Ishikawa (cell line): ENCODE results near the gene TMEM131.

Source experiments
- CEBPB ChIP-seq: IDR thresholded peaks from 2 replicates; pipeline ENCODE4 v1.6.1; 2012
- CREB1 ChIP-seq: IDR thresholded peaks from 2 replicates; pipeline ENCODE4 v1.6.1; 2012; ENCODE audit warnings: low read depth
- EGR1 ChIP-seq: IDR thresholded peaks from 2 replicates; pipeline ENCODE4 v1.6.1; 2012
- EP300 ChIP-seq: IDR thresholded peaks from 2 replicates; pipeline ENCODE4 v1.6.1; 2012; ENCODE audit warnings: borderline replicate concordance
- FOXM1 ChIP-seq: IDR thresholded peaks from 2 replicates; pipeline ENCODE4 v1.6.1; 2012; ENCODE audit warnings: low read depth, borderline replicate concordance
- MAX ChIP-seq: IDR thresholded peaks from 2 replicates; pipeline ENCODE4 v1.6.1; 2012
- NFIC ChIP-seq: IDR thresholded peaks from 2 replicates; pipeline ENCODE4 v1.6.1; 2012
- RAD21 ChIP-seq: IDR thresholded peaks from 2 replicates; pipeline ENCODE4 v1.6.1; 2012; ENCODE audit warnings: low read depth
- REST ChIP-seq: IDR thresholded peaks from 2 replicates; pipeline ENCODE4 v1.6.1; 2012; ENCODE audit warnings: low read depth, mild to moderate bottlenecking
- TAF1 ChIP-seq: IDR thresholded peaks from 2 replicates; pipeline ENCODE4 v1.6.1; 2012; ENCODE audit warnings: low read depth, mild to moderate bottlenecking
- TCF12 ChIP-seq: IDR thresholded peaks from 2 replicates; pipeline ENCODE4 v1.6.1; 2012; ENCODE audit warnings: low read depth
- TEAD4 ChIP-seq: IDR thresholded peaks from 2 replicates; pipeline ENCODE4 v1.6.1; 2012
- USF1 ChIP-seq: IDR thresholded peaks from 2 replicates; pipeline ENCODE4 v1.6.1; 2012
- YY1 ChIP-seq: IDR thresholded peaks from 2 replicates; pipeline ENCODE4 v1.6.1; 2012; ENCODE audit warnings: low read depth
- ZBTB7A ChIP-seq: IDR thresholded peaks from 2 replicates; pipeline ENCODE4 v1.6.1; 2012; ENCODE audit warnings: low read depth

TMEM131 gene

GRCh38 chr2:97834610-97835009 lies 161.1 kb downstream of the TMEM131 start:
- TF ChIP-seq MAX (no peak), USF1 (no peak), TCF12 (no peak), NFIC (no peak), TEAD4 (no peak), FOXM1 (no peak), EGR1 (no peak), CEBPB (no peak), ZBTB7A (no peak), TAF1 (no peak), CREB1 (no peak), EP300 (no peak), RAD21 (no peak), REST (no peak)

GRCh38 chr2:97831121-97831520 lies 164.6 kb downstream of the TMEM131 start:
- TF ChIP-seq RAD21 (no peak), TEAD4 (no peak), USF1 (no peak), MAX (no peak)

- TF ChIP-seq FOXM1 (no peak), ZBTB7A (no peak), RAD21 (no peak), TAF1 (no peak), TCF12 (no peak)
Measured at GRCh38 chr2:97819754-97820153, 176.0 kb downstream of the TMEM131 start.

- TF ChIP-seq EGR1 (no peak), TEAD4 (no peak), CEBPB (no peak), EP300 (no peak), REST (no peak), TCF12 (no peak), ZBTB7A (no peak), USF1 (no peak), RAD21 (no peak), FOXM1 (no peak), YY1 (no peak)
Measured at GRCh38 chr2:97816411-97816810, 179.3 kb downstream of the TMEM131 start.

DNA sequence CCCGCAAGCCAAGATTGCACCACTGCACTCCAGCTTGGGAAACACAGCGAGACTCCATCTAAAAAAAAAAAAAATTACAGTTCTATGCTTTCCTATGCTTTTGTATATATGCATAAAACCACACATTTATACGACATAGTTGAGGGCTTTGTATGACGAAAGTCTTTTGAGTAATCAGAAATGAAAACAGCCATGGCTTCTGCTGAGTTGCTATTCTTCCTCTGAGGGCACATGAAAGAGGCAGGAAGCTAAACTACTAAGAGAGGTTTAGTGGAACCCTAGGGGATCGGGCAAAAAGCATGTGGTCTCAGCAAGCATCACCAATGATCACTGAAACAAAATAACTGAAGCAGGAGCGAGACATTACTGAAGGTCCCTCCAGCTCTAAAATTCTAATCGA lies 182.8 kb downstream of the TMEM131 start:
- TF ChIP-seq YY1, result no peak
- no peak for TF ChIP-seq FOXM1
- TF ChIP-seq EGR1, result no peak
- no peak for TF ChIP-seq NFIC
- TF ChIP-seq EP300, result no peak
- TF ChIP-seq CEBPB, result no peak
- TF ChIP-seq TEAD4, result no peak
- no peak for TF ChIP-seq TCF12
- no peak for TF ChIP-seq CREB1
- no peak for TF ChIP-seq MAX
- no peak for TF ChIP-seq RAD21
- TF ChIP-seq ZBTB7A, result no peak
- TF ChIP-seq USF1, result no peak
- TF ChIP-seq REST, result no peak
- no peak for TF ChIP-seq TAF1
